Superior temporal gyrus (tissue), 1 donor: ENCODE measurements around the gene SORBS2.

Experiments
- DNase-seq: peaks from one replicate; pipeline ENCODE4 v3.0.0-alpha.2; 2016; ENCODE audit errors: extremely low spot score

Gene SORBS2

DNA sequence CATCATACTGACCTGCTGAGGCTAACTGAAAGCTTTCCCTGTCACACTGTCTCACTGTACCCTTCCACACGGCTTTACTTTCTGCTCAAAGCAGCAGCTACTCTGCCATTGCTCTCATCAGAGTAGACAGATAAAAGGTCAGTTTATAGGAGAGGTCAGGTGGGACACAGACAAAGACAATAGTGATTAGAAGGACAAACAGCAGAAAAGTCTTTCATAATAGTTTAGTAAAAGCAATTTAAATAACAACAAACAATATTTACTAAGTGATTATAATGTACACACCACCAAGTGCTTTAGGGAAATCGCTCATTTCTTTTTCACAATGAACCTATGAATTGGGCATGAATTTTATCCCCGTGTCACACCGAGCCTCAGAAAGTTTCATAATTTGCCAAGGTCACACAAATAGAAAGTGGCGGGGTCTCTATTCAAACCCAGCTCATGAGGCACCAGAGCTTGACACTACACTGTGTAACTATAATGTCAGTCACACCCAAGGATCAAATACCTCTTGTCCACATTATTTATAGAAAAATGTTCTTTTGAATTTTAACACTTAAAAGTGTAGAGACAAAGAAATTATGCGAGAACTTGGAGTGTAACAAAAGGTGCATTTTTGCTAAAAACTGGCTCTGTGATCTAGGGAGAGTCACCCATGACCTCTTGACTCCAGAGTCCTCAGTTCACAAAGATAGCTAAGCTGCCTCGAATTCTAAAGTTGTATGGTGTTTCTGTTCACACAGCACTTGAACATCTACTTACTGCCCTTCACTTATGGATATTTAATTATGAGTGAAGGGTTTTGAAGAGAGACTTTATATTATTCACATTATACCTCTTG, 24.5 kb upstream of the SORBS2 start:
- no peak for DNase-seq

DNA sequence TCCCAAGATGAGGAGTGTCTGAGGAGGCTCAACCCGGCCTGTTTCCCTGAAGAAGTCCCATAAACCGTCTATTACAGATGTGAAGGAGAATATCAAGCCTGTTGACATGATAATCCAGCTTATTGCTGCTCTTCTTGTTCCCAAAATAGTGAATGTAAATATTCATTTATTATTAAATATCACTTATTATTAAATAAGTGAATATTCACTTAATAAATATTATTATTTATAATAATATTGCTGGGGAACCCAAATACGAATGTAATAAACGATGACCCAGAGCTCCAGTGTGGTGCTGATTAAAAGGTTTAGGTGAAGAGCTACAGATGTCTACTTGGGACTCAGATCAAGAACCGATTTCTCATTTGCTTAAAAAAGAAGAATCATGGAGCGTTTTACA, 23.8 kb upstream of the SORBS2 start:
- DNase-seq: no peak

DNA sequence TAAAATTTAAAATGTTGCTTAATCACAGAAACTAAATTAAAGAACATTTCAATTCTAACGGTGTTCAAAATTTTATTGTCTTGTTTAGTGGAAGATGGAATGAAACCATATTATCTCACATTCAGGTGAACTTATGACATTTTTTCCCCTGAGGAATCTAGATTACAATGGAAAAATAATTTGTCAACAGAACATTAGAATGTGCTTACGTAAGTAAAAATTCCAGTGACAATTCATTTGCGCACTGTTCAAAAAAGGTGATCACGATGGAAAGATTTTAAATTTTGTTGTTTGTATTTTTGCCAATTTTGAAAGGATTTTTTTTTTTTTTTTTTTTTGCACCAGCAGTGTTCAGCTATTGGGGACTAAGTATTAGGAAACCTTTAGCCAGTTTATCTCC, 23.3 kb upstream of the SORBS2 start:
- DNase-seq: no peak

DNA sequence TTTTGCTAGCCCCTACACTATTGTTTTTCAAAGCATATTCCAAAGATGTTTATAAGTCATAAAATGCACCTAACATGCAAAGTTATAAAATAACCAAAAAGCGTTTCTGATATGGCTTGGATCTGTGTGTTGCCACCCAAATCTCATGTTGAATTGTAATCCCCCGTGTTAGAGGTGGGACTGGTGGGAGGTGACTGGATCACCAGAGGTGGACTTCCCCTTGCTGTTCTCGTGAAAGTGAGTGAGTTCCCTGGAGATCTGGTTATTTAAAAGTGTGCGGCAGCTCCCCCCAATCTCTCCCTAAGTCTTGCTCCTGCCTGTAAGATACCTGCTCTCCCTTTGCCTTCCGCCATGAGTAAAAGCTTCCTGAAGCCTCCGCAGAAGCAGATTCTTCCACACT, 22.8 kb upstream of the SORBS2 start:
- no peak for DNase-seq

DNA sequence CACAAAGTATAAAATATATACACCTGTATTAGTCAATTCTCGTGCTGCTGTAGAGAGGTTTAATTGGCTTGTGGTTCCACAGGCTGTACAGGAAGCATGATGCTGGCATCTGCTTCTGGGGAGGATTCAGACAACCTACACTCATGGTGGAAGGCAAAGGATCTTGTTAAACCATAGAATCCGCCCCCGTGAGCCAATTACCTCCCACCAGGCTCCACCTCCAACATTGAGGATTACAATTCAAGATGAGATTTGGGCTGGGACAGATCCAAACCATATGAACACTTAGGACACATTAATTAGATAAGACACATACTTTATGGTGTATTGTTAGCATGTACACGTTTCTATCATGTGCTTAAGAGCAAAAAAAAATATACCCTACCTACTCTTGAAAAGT, 22.1 kb upstream of the SORBS2 start:
- DNase-seq: no peak

DNA sequence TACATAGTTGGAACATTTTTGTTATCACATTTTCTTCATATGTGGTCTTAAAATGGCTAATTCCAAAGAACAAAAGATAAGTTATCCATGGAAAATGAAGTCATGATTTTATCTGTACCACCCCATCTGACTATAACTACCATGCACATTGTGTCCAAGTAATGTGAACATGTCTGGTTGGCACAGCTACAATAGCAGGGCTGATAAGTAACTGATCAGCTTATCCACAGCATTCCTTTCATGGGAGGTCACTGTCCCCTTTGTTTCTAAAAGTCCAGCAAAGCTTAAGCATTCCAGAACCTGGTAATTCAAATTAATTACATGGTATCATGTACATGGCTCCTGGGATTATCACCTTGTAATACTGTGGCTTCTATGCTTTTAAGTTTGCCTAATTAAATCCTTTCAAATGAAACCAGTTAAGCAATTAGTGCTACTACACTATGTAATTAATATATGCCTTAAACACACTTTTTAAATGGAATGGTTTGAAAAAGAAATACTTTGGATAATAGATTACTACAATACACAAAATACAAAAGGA, 21.1 kb upstream of the SORBS2 start:
- DNase-seq: no peak

DNA sequence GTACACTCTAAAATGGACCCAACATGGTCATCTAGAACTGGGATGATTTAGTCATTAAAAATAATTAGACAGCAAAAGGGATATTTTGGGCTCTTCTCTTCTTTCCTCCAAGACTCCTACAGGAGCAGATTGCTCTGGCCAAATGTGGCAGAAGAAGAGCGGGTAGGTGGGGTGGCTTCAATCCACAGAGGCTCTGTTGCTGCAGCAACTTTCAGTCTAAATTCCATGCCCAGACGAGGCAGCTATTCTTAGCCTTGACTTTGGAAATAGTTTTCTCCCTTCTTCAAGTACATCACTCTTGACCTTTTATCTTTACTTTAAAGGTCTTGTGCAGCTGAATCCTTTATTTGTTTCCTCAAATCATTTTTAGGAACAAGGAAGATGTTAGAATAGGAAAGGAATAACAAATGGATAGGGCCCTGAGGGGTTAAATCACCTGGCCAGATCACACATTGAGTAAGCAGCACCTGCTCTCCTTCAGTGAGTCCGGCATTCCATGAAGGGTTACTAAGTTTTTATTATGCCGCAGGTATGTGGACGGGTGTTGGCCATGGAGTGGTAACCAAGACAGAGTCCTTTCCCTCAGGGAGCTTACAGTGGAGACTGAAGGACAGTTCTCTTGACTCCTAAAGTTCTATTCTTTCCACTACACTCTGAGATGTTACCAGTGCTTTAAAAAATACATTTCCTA, 19.3 kb upstream of the SORBS2 start:
- no peak for DNase-seq

DNA sequence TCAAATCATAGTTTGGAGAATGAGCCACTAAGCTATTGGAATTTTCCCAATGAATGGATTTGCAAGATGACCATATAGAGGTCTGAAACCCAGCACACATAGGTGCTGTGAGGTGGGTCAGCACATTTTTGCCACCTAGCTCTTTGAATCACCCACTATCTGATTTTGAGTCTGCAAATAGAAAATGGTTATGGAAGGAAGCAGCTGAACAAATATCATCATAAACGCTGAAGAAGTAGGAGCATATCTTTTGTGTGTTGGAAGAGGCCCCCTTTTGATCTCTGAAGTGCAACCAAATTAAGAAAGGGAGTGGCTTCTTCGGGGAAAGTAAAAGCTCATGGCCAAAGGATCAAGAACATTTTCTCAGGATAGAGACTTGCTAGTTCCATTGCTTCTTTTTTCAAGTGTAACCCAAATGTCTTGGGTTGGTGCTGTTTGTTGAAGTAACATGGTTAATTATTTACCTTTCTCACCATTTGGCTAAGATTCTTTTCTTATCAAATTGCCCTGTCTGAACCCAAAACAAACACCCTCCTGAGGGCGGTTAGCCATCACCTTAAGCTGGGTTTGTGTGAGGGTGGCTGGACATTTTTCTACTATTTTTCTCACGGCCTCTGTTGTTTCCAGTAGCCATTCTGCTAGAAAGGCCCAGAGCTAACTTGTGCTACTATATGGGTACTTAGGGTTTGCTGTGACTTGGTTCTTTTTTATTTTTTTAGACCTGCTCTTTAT, 18.4 kb upstream of the SORBS2 start:
- no peak for DNase-seq

DNA sequence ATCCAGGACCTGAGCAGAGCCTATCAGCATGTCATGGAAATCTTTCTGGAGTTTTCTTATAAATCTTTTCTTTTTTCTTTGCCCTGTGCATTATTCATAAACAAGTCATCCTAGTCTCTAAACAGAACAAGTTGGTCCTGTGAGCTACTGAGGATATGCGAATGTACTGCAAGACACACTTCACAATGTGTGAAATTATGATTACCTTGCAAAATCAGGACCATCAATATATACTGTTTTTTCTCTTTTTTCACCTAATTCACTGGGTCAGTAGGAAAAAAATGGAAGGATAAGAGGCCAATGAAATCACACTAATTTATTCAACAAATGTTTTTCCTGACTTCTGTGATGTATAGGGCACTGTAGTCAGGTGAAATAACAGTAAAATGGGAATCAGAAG, 14.4 kb upstream of the SORBS2 start:
- DNase-seq: no peak

DNA sequence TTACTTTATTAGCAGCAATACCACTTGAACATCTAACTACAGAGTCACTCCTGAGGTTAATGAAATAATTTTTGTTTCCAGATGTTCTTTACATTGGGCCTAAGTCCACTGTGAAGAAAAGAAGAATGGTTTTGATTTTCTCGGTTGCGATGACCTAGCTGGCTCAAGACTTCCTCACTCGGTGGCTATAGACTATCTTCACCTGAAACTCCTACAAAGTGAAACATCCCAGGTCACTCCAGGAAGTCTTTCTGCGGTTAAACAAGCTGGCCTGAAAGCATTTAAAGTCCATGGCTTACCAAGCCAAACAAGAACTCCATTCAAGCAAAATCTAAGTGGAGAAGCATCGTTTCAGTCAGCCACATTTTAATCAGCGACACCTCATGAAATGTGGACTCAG, 13.7 kb upstream of the SORBS2 start:
- DNase-seq: no peak

DNA sequence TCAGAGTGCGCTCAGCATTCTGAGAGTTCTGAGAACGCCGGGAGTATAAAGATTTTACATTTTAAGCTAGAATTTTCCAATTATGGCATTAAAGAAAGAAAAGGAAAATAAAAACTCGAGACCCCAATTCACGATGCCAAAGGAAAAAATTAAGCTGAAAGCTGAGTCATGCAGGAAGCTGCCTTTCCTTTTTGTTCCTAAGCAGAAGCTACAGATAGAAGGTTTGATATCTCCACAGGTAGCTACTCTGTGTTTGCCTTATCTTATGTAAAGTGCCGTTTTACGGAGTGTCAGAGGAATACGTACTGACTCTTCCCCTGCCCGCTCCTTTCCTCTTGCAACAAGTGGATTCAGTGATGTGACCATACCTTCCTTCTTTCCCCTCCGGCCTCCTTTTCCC, 10.8 kb upstream of the SORBS2 start:
- DNase-seq: no peak

DNA sequence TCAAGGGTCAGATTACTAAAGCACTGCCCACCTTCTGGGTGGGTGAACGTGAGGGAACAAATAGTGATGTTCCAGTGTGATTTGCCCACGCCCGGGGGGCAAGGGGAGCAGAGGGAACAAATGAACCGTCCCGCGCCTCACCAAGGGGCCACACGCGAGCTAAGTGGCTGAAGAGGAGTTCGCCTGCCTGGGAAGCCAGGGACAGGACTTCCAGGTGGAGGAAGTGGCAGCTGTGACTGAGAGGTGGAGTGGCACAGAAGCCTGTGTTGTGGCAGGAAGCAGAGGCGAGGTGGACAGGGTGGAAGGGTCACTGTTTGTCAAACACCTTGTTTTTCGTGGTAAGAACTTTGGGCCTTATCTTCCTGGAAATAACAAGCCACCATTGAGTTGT, 9.0 kb upstream of the SORBS2 start:
- no peak for DNase-seq

DNA sequence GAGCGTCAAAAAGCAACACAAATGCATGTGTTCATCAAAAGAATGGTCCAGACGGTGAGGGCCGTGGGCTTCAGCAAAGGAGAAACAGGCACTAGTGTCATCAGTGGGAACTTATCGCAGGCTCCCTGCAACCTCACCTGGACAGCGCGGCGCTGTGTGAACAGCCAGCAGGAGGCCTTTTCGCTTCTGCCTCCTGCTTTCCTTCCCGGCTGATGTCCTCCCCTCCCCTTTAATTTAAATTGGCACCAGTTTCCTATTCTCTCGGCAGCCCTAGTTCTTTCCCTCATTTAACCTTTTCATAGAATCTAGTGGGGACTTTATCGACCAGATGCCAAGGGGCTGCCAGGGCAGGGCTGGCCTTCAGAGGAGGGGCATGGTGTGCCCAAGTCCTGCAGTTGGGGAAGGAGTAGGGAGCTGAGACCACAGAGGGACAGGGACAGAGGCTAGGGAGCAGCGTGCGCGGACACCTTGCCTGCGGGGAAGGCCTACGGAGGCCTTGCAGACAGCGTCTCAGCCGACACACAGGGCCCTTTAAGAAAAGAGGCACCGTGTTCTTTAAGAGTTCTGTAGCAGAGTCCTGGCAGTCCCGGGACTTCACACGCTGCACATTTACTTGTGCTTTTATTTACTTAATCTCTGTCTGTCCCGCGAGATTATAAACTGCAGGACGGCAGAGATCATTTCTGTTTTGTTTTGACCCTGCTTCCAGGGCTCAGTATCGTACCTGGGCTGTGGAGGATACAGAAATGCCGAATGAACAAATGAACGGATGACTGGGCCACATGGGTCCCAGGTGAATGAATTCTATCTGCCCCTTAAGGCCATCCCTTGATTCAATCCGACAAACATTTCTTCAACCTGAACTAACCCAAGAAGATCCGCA, 8.4 kb upstream of the SORBS2 start:
- no peak for DNase-seq

DNA sequence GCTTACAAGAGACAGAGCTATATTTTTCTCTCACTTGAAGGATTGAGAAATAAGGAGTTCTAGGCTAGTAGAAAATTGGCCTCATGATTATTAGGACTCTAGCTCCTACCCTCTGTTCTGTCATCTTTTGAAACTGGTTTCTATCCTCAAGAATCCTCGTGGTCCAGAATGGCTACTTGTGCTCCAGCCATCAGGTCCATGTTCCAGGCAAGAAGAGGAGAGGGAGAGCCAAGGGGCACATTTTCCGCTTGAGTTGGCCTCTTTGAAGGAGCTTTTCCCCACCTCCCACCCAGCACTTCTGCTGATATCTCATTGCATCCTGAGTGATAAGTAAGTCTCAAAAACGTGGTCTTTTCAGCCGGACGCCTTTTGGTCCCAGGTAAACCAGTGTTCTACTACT, 7.2 kb upstream of the SORBS2 start:
- no peak for DNase-seq

DNA sequence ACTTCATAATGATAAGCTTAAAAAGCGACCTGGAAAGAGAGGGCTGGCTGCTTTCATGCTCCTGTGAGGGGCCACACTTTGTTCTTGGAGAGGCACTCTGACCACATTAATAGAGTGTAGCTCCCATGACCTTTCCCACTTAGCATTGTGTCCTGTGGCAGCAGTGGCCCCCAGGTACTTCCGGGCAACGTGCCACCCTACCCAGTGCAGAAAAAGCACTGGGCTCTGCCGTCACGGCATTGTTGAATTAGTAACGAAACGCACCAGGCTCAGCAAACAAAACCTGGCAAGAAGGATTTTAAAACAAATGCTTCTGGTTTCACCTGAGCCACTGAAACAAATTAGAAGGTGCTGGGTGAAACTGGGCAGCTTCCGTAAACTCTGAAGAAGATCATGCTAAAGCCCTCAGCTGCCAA, 5.4 kb upstream of the SORBS2 start:
- DNase-seq: no peak

DNA sequence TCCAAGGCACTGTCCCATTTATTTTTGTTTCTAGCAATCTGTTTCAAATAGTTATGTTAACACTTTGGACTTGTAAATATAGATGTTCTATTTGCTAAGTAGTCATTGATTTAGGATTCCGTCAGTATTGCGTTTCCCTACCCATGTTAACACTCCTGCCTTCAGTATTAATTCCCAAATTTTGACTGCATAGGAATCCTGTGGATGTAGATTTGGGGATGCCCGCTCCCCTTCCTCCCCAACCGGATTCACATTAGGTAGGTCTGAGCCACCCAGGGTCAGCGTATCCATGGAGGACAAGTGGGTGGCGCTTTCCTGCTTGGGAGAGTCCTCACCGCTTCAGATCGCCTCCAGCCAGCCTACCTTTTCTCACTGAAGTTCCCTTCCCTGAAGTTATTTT, 1.1 kb upstream of the SORBS2 start:
- DNase-seq: no peak

DNA sequence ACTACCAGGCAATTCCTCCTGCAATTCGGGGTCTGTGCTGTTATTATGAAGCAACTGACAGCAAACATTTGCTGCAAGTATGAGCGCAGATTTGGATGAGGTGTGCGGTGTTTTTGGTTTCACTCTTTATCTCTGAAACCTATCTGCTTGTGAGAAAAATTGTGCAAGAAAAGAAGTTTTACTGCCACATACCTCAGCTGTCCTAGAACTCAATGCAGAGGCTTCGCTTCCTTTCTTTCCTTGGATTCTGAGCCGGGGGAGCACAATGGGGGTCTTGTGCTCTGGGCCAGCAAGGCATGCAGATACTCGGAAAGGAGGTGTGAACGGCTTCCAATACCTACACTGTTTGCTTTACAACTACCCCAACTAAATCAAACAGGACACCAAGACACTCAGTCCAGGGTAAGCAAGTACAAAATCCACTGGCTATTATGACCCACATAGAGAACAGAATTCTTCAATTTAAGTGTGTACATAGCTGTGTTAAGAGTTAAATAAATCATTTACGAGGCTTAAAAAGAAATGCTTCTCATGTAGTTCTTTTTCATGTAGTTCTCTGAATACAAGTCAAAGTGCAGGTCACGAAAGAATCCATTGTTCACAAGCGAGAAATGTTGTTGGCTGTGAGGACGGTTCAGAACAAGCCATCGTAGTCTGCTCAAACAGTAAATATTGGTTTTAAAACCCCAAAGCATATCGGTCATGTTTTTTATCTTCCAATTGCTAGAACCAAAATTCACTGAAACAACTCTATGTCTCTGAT, 1.1 kb downstream of the SORBS2 start:
- peak; percentile 34 for DNase-seq

DNA sequence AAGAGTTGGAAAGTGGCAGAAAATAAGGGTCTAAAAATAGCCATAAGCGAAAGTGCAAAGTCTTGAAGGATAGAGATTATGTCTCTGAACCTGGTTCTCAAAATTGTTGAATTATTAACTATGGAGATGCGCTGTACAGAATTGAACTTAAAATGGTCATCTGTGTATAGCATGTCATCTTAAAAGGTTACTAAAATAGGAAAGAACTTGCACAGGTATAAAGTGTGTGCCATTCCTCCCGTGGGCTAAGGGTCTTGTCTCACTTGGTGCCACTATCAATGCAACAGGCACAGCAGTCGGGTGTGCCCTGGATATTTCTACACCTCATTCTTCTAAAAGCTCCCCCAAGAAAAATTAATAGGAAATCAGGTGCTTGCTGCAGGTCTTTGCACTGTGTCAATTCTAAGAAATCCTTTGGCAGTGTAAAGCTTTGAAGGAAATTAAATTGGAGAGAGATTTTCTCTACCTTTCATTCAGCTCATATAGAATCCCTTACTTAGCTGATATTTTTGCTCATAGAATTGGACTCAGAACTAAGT, 2.4 kb downstream of the SORBS2 start:
- DNase-seq: no peak

DNA sequence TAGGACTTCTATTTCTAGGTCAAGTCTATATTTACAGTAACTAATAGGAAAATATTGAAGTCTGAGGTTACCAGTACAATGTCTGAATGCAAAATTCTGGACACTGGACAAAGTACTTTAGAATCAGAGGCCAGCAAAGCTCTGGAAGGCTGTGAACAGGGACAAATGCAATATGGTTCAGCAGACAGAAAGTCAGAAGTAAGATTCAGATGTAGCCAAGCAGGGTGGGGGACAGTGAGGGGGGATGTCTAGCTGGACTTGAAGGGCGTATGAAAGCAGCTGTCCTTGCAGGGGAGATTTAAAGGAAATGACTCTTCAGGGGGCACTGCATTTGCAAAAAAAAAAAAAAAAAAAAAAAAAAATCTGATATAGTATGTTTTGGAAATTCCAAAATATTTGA, 2.9 kb downstream of the SORBS2 start:
- no peak for DNase-seq

DNA sequence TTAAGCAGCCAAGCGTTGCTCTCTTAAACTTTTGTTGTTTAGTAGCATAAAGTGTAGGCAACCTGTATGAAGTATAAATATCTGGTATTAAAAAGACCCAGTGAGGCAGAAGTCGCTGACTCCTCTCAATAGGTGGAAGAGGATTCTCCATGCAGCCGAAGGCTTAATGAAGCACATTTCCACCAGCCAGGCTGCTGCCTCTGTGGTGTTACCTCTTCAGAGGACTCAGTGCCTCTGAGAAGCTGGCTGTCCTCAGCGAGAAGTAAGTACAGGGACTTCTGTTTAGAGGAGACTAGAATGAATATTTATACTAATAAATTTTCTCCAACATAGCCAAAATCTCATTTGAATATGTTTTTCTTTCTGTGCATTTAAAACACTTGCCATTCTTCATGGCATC, 6.0 kb downstream of the SORBS2 start:
- DNase-seq: no peak
